Fibroblast of mammary gland (primary cell): ENCODE data around the gene CACHD1.

Source experiments
- DNase-seq: peaks from one replicate; pipeline ENCODE4 v3.0.0-alpha.2; 2010; ENCODE audit warnings: low read depth
- H3K4me3 ChIP-seq: 2 replicates; pipeline ENCODE4 v1.5.1; 2011; ENCODE audit warnings: low read depth, mild to moderate bottlenecking, low read length, moderate library complexity; ENCODE audit not compliant: control insufficient read depth
- CTCF ChIP-seq: conservative IDR thresholded peaks from 2 replicates; pipeline ENCODE4 v1.5.1; 2011; ENCODE audit warnings: low read depth, low read length, inconsistent platforms; ENCODE audit not compliant: control insufficient read depth, insufficient read depth

The CACHD1 gene

DNA sequence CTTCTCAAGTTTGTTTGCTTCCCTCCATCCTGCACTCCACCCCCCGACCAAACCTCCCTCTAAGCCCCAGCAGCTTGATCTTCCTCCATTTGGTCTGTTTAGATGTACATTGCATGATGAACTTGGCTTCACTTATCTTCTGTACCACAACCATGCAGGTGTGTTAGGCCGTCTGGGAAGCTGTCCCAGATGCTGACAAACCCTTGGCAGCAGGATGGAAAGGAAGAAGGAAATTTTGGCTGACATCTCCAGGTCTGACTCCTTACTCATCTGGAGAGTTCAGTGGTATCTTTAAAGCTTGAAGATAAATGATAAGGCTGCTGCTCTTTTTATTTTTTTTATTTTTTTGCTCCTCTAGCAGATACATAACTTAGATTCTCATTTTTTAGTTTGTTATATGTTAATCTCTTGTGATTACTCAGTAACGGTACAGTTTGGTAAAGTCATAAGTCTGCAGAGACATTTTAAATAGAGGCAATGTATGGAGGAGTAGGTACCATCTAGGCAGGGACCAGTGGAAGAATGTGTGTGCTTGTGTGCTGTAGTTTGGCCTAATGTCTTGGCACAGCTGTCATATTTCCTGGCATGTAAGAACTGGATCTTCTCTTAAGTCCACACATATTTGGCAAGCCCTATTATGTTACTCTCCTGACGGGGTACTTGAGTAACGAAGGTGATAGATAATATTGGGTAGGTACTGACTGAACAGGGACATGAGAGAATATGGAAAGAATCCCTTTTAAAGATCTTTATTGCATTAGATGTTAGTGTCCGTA is 79.7 kb downstream of the CACHD1 start:
- TF ChIP-seq CTCF = no peak

DNA sequence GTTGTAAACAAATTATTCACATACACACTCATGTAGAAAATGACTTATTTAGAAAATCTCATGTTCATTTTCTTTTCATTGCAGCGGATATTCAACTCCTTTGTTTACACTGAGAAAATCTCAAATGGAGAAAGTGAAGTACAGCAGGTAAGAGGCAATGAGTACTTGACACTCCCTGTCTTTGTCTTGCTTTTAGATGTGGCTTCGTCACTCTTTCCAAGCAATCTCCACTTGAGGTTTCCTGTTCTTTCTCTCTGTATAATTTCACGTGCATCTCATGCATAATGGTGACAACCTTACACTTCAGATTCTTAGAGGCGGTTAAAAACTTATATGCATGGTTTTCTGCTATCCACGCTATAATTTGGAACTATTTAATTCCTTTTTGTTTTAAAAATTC is 80.6 kb downstream of the CACHD1 start:
- DNase-seq = no peak
- no peak for TF ChIP-seq CTCF
- no peak overlapping the region for H3K4me3 ChIP-seq

More for the DNA sequence above, 79.7 kb downstream of the CACHD1 start:
- DNase-seq = no peak
- H3K4me3 ChIP-seq = no peak overlapping the region

- H3K4me3 ChIP-seq = no peak overlapping the region
- no peak for TF ChIP-seq CTCF
- DNase-seq = no peak
These were observed 81.1 kb downstream of the CACHD1 start for GRCh38 chr1:64550946-64551605.

GRCh38 chr1:64553285-64553684 is 83.4 kb downstream of the CACHD1 start:
- no peak for DNase-seq
- H3K4me3 ChIP-seq = no peak overlapping the region
- TF ChIP-seq CTCF = no peak

DNA sequence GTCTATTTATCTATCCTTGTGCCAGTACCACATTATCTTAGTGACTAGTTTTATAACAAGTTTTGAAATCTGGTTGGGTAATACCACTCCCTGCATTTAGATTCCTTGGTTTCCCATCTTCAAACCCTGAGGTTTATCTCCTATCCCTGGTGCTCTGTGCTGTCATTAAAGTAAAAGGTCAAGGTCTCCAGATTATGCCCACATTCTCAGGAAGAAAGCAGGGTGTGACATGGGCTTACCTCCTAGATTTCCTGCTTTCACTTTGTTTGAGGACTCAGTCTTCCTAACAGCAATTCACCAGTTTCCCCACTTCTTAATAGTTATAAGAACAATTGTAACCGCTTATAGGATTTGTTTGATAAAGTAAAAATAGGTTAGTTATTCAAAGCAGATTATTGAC is 86.0 kb downstream of the CACHD1 start:
- DNase-seq = no peak
- TF ChIP-seq CTCF = no peak
- H3K4me3 ChIP-seq = no peak overlapping the region

GRCh38 chr1:64561993-64562392 is 92.1 kb downstream of the CACHD1 start:
- no peak for TF ChIP-seq CTCF
- H3K4me3 ChIP-seq = no peak overlapping the region
- no peak for DNase-seq
